ENCODE results near the gene OSTM1.

The OSTM1 gene

GRCh38 chr6:108074359-108075144, at the start of gene OSTM1:
OSTM1 (minus strand) TSS chr6:108074741; CDS start chr6:108074651, 90 bp downstream.
- peak; percentile 92 for DNase-seq

GRCh38 chr6:108123946-108124345, 49.4 kb upstream of the OSTM1 start:
- DNase-seq = no peak

- DNase-seq = peak; percentile 5
These were observed 49.0 kb upstream of the OSTM1 start for GRCh38 chr6:108123481-108123929.

- DNase-seq = no peak
These were observed 47.1 kb upstream of the OSTM1 start for GRCh38 chr6:108121612-108122011.

- no peak for DNase-seq
These were observed 45.8 kb upstream of the OSTM1 start for GRCh38 chr6:108120311-108120710.

- no peak for DNase-seq
These were observed 45.2 kb upstream of the OSTM1 start for GRCh38 chr6:108119769-108120141.

GRCh38 chr6:108118810-108119768, 44.5 kb upstream of the OSTM1 start:
- peak; percentile 12 for DNase-seq

- peak; percentile 34 for DNase-seq
These were observed 43.8 kb upstream of the OSTM1 start for GRCh38 chr6:108118359-108118724.

GRCh38 chr6:108117427-108118358, 43.2 kb upstream of the OSTM1 start:
- peak; percentile 56 for DNase-seq

GRCh38 chr6:108116546-108117426, 42.2 kb upstream of the OSTM1 start:
- DNase-seq = peak; percentile 24

GRCh38 chr6:108115598-108116058, 41.1 kb upstream of the OSTM1 start:
- DNase-seq = peak; percentile 89

- DNase-seq = peak; percentile 79
These were observed 40.5 kb upstream of the OSTM1 start for GRCh38 chr6:108114841-108115597.

- DNase-seq = peak; percentile 60
These were observed 39.3 kb upstream of the OSTM1 start for GRCh38 chr6:108113557-108114519.

GRCh38 chr6:108108374-108108773, 33.8 kb upstream of the OSTM1 start:
- no peak for DNase-seq

GRCh38 chr6:108107102-108107501, 32.6 kb upstream of the OSTM1 start:
- no peak for DNase-seq

- no peak for DNase-seq
These were observed 32.2 kb upstream of the OSTM1 start for GRCh38 chr6:108106694-108107093.

- DNase-seq = no peak
These were observed 31.7 kb upstream of the OSTM1 start for GRCh38 chr6:108106261-108106660.

- DNase-seq = no peak
These were observed 31.0 kb upstream of the OSTM1 start for GRCh38 chr6:108105571-108105970.

- DNase-seq = no peak
These were observed 28.4 kb upstream of the OSTM1 start for GRCh38 chr6:108102965-108103364.

All from DMS53 (cell line).